ENCODE results near the gene PAPOLA.

- TF ChIP-seq CTCF (IDR thresholded peaks at IDR 0.05; ENCODE audit: poor library complexity) = no peak
- no peak for TF ChIP-seq EZH2 (IDR thresholded peaks at IDR 0.05; ENCODE audit: borderline replicate concordance)
- TF ChIP-seq EZH2phosphoT487 (IDR thresholded peaks at IDR 0.05; ENCODE audit: low read depth, severe bottlenecking, unreplicated experiment) = no peak
Observed at GRCh38 chr14:96489327-96489726, 12.9 kb upstream of the PAPOLA start.
